Astrocyte of the hippocampus (primary cell): ENCODE measurements around the gene HBG2.
"Not testable (repeated sequence)": the region's sequence is repeated elsewhere in the genome, so short reads cannot be mapped to it uniquely, and the experiment has no call there.

ENCODE experiments used
- DNase-seq: peaks from one replicate; pipeline ENCODE4 v3.0.0; 2011; ENCODE audit warnings: low read depth, low spot score

HBG2 gene

GRCh38 chr11:5254646-5255413 is at the start of gene HBG2:
Gene HBG2, minus strand, starts transcription at chr11:5254781. Its CDS starts 53 bp downstream, at chr11:5254728.
- DNase-seq, result not testable (repeated sequence)

GRCh38 chr11:5304046-5304445 is 49.5 kb upstream of the HBG2 start:
- DNase-seq, result no peak

DNA sequence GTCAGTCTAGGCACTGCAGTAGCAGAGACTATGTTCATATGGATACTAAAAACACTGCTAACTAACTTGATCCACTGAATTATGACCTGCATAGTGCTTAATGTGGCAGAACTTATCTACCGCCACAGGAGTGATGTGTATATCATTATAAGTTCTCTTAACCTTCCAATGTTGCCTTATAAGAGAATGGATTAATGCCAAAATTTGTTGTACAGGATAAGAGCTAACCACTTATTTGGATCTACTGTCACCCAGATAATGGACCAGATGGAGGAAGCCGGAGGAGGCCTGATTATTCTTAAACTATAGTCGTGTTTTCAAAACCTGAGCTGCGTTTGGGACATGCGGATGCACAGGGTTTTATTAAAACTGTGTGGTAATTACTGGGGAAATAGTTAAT is 49.0 kb upstream of the HBG2 start:
- DNase-seq, result no peak

- DNase-seq, result no peak
Observed at GRCh38 chr11:5301846-5302245, 47.3 kb upstream of the HBG2 start, which contains the start of gene OR51B4. Gene OR51B4, minus strand, starts transcription at chr11:5301946. Its CDS starts 0 bp downstream, at chr11:5301946.

GRCh38 chr11:5300251-5300650 is 45.7 kb upstream of the HBG2 start:
- DNase-seq, result no peak

DNA sequence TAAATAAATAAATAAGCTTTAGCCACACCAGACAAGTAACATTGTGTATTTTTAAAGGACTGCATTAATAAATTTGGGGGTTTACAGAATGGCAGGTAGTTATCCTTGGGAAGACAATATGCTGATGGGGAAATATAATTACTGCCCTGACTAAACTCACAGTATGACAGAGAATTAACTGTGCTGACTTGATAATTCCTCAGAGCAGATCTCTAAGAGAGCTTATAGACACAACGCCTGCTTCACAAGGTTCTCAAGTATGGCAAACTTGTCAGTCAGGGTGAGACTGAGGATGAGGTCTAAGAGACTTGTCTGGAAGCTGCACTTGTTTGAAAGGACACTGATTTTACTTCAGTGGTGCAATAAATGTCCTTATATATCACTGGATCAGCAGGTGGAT is 43.9 kb upstream of the HBG2 start:
- DNase-seq, result no peak

DNA sequence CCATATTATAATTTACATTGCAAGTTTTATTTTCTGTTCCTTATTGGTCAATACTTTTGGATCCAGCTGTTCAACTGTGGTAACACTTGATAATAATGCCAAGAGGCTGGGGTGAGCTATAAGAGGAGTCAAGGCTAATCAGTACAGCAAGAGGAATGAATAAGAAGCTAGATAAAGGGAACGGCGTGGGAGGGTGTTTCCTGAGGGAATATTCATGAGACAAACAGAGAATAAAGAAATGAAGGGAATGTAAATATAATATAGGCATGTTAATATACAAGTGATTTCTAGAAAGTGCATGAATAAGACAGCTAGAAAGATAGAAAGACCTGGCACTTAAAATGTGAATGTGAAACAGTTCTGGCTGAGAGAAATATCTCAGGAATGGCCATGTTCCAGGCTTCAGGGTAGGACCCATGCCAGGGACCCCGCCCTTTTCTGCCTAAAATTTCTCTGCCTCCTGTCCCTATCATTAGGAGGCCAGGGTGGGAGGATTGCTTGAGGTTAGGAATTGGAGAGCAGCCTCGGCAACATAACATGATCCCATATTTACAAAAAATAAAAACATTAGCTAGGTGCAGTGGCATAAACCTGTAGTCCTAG is 43.2 kb upstream of the HBG2 start:
- no peak for DNase-seq

DNA sequence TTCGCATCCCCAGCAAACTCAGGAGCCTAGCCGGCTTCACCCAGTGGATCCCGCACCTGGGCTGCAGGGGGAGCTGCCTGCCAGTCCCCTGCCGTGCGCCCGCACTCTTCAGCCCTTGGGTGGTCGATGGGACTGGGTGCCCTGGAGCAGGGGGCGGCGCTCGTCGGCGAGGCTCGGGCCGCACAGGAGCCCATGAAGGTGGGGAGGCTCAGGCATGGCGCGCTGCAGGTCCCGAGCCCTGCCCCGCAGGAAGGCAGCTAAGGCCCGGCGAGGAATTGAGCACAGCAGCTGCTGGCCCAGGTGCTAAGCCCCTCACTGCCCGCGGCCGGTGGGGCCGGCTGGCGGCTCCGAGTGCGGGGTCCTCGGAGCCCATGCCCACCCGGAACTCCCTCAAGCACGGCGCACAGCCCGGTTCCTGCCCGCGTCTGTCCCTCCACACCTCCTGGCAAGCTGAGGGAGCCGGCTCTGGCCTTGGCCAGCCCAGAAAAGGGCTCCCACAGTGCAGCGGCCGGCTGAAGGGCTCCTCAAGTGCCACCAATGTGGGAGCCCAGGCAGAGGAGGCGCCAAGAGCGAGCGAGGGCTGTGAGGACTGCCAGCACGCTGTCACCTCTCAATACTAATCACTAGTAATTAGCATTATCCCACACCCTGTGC is 39.9 kb upstream of the HBG2 start:
- DNase-seq, result not testable (repeated sequence)

DNA sequence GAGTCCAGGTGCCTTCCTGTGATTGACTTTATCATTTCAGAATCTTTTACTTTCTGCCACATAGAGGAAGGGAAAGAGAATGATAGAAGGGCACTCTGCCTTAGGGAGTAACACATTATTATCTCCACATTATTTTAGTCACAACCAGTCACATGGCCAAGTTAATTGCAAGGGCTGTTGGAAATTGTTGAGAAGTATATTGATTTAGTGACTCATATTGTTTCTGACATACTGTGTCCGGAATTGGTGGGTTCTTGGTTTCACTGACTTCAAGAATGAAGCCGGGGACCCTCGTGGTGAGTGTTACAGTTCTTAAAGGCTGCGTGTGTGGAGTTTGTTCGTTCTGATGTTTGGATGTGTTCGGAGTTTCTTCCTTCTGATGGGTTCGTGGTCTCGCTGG is 38.4 kb upstream of the HBG2 start:
- no peak for DNase-seq

- peak; percentile 18 for DNase-seq
Observed at GRCh38 chr11:5291207-5291838, 36.7 kb upstream of the HBG2 start.

GRCh38 chr11:5290106-5290505 is 35.5 kb upstream of the HBG2 start:
- DNase-seq, result no peak

- no peak for DNase-seq
Observed at GRCh38 chr11:5289696-5290095, 35.1 kb upstream of the HBG2 start.

DNA sequence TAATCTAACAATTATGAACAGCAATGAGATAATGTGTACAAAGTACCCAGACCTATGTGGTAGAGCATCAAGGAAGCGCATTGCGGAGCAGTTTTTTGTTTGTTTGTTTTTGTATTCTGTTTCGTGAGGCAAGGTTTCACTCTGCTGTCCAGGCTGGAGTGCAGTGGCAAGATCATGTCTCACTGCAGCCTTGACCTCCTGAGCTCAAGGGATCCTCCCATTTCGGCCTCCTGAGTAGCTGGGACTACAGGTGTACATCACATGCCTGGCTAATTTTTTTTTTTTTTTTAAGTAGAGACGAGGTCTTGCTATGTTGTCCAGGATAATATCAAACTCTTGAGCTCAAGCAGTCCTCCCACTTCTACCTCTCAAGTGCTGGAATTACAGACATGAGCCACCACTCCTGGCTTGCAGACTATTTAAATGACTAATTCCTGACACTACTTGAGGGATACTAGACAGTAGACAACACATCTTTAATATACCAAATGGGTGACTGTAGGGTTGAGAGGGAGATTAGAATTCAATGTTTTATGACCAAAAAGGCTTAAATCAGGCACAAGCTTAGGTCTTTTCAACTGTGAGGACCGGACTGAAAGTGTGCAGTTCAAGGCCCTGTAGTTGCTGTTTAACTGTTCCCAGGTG is 34.4 kb upstream of the HBG2 start:
- no peak for DNase-seq

DNA sequence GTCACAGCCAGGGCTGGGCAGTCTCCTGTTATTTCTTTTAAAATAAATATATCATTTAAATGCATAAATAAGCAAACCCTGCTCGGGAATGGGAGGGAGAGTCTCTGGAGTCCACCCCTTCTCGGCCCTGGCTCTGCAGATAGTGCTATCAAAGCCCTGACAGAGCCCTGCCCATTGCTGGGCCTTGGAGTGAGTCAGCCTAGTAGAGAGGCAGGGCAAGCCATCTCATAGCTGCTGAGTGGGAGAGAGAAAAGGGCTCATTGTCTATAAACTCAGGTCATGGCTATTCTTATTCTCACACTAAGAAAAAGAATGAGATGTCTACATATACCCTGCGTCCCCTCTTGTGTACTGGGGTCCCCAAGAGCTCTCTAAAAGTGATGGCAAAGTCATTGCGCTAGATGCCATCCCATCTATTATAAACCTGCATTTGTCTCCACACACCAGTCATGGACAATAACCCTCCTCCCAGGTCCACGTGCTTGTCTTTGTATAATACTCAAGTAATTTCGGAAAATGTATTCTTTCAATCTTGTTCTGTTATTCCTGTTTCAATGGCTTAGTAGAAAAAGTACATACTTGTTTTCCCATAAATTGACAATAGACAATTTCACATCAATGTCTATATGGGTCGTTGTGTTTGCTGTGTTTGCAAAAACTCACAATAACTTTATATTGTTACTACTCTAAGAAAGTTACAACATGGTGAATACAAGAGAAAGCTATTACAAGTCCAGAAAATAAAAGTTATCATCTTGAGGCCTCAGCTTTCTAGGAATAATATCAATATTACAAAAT is 33.7 kb upstream of the HBG2 start:
- DNase-seq, result no peak

DNA sequence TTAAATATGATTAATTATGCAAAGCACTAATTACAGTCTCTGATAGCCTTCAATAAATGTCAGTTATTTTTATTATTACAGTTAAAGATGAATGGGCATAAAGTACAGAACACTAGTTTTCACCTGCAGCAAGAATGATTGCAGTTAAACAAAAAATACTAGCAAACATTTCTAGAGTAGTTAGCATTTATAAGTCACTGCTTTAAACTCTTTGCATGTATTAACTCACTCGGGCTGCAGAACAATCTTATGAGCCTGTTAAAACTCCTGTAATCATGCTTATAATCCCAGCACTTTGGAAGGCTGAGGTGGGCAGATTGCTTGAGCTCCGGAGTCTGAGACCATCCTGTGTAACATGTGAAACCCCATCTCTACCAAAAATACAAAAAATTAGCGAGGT is 32.3 kb upstream of the HBG2 start:
- DNase-seq, result no peak

DNA sequence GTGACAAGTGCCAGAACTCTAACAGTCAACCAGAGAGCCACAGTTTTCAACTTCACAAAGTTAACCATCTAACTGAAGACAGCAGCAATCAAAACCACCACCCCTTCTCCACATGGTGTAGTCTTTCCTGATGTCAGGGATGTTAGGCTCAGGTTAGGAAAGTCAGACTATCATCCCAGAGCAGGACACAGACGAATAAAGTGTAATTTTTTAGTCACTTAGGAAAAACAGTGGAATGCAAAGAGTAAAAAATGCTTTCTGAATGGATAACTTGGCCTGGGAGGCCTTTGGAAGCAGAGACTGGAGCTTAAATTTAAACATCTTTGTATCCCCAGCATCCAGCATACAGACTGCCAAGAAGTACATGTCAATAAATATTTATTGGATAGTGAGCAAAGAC is 31.8 kb upstream of the HBG2 start:
- no peak for DNase-seq

DNA sequence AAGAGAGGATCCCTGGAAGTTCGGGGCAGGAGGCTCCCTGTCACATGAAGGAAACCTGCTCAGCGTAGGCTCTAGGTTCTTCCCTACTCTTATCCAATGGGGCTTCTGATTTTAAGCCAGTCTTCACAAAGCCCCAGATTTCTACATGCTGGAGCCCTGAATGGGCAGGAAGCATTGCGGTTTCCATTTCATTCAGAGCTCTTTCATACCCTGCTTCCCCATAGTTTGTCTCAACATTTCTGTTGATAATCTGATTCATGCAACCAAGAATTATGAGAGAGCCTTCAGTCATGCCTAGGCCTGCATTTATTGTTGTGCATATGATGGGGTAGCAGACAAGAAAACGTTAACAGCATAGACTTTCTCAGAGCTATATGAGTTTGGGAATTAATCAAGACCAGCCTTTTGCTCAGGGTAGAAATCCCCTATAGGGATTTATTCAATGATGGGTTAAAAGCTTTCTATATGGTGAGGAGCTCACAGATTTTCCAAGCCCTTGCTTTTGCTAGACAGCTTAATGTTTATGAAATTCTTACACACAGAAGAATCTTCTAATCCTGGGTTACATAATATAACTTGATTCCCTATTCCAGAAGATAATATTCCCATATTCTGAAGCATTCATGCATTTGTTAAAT is 31.2 kb upstream of the HBG2 start:
- DNase-seq, result no peak

GRCh38 chr11:5284637-5285036 is 30.1 kb upstream of the HBG2 start:
- DNase-seq, result no peak

GRCh38 chr11:5283882-5284281 is 29.3 kb upstream of the HBG2 start:
- no peak for DNase-seq

GRCh38 chr11:5283086-5283485 is 28.5 kb upstream of the HBG2 start:
- DNase-seq, result no peak

DNA sequence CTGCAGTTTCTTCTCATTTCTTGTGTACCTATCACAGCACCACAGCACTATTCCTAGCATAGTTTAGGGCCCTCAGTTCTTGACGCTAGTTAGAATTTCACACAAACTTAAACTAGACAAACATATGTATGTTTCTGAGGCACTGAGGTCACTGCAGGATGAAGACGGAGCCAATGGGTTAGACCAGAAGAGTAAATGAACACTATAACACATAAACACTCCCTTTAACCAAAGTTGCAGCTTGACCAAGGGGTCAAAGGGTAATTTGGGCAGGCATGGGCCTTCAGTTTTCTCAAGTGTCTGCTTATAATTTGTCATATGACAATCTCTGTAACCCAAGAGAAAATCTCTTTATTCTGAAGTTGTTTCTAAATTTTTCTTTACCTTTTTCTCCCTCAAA is 28.0 kb upstream of the HBG2 start:
- no peak for DNase-seq
